Ovary (tissue), 1 donor: ENCODE data around the gene APOL4.
"Not testable (repeated sequence)": the region's sequence is repeated elsewhere in the genome, so short reads cannot be mapped to it uniquely, and the experiment has no call there.

Experiments
- EP300 ChIP-seq: sonication (generic); formaldehyde crosslinking; IDR thresholded peaks from one replicate; pipeline ENCODE4 v1.6.1; 2017; ENCODE audit warnings: antibody characterized with exemption
- POLR2A ChIP-seq: fragments of 450-650 bp; IDR thresholded peaks from one replicate; pipeline ENCODE4 v1.6.1; 2017; ENCODE audit warnings: antibody characterized with exemption, mild to moderate bottlenecking, moderate library complexity

DNA sequence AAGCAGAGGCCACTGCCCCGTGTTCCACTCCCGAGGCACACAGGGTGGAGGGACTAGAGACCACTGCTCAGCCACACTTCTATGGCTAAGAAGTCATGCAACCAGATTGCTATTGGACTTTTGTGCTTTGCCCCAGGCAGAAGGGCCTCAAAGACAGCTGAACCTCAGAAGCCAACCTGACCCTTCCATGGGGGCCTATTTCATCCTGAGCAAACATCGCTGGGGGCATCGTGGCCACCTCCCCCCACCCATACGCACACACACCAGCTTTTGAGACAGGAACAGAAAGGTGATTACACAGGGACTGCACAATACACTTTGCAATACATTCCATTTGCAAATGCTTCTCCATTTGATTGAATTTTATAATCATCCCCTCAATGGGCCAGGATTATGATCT is 4.0 kb upstream of the APOL4 start:
- TF ChIP-seq POLR2A, EP300: not testable (repeated sequence)
